Esophagus mucosa (tissue), 1 donor: ENCODE measurements around the gene TFB2M. TPM values are rescaled to one million over a fixed set of nuclear protein-coding genes. Genes with fewer than 3 reads are reported as not detected.
A peak's percentile ranks its signal among the peaks of the same experiment; 100 is the strongest.
"Not testable (repeated sequence)": the region's sequence is repeated elsewhere in the genome, so short reads cannot be mapped to it uniquely, and the experiment has no call there.

Experiments used
- ATAC-seq: fragments of 200-7000 bp; cut with Tn5 transposase; one replicate; pipeline ENCODE4 v1.9.1; 2020
- total RNA-seq: library from RNA; stranded (reverse); gene quantifications from one replicate; pipeline ENCODE4 v1.2.4, GENCODE V29; 2023
- donor health status: DM: yes; HTN: yes; CAD: no.

The TFB2M gene
- total RNA-seq = 8.2 TPM

GRCh38 chr1:246566128-246566812 lies at the start of gene TFB2M, which contains the start of gene CNST:
TFB2M (minus strand) TSS chr1:246566261; CDS start chr1:246566138, 123 bp downstream.
CNST (plus strand) TSS chr1:246566456; CDS start chr1:246591563, 25,107 bp downstream.
- peak; percentile 99 for ATAC-seq

DNA sequence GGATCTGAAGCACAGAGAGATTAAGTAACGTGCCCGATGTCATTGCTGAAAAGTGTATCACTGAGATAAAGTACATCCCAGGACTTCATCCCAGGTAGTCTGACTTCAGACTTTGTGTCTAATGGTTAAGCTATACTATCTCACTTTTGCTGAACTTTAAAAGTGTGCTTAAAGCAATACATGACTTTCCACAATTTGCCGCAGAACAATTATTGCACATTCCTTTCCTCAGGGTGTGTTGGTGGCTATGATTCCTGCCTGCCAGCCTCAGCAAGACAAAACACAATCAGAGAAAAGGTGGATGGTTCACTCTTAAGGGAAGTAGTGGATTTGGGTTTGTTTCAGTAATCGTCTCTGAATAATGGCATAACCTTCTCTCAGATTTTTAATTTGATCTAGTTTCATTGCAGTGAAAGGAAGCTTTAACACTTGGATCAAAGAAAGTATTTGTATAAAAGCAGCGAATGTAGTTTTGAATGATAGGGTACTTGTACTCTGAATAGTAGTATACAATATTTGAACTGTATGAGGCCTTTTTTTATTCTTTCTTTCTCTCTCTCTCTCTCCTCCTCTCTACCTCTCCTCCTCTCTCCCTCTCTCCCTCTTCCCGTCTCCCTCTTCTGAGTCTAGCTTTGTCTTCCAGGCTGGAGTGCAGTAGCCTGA lies 47.2 kb upstream of the TFB2M start:
- no peak for ATAC-seq

GRCh38 chr1:246609632-246610031 lies 43.6 kb upstream of the TFB2M start:
- ATAC-seq = no peak

- ATAC-seq = peak; percentile 100
These were observed 42.7 kb upstream of the TFB2M start for GRCh38 chr1:246608616-246609376.

DNA sequence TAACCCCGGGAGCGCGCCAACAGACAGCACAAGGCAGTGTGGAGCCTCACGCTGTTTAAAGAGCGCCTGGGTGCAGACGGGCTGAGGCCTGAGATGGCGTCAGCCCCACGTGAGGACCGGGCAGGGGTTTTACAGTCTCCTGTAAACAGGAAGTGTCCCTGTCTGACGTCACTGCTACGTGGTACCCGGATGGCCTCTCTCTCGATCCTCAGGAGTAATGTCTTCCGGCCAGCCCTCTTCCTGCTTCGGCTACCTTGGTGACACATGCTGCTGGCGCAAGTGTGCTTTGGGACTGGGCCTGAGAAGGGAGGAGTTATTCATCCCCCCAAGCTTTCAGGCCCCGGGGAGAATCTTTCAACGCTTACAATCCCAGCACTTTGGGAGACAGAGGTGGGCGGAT lies 41.4 kb upstream of the TFB2M start:
- no peak for ATAC-seq

DNA sequence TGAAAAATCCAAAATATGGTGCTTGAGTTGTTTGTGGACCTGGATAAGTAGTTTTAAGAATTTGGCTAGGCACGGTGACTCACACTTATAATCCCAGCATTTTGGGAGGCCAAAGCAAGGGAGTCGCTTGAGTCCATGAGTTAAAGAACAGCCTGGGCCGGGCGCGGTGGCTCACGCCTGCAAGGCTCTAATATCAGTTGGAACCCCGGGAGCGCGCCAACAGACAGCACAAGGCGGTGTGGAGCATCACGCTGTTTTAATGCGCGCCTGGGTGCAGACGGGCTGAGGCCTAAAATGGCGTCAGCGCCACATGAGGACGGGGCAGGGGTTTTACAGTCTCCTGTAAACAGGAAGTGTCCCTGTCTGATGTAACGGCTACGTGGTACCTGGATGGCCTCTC lies 39.2 kb upstream of the TFB2M start:
- not testable (repeated sequence) for ATAC-seq

- no peak for ATAC-seq
These were observed 36.1 kb upstream of the TFB2M start for GRCh38 chr1:246602194-246602593.

- peak; percentile 67 for ATAC-seq
These were observed 34.5 kb upstream of the TFB2M start for GRCh38 chr1:246600579-246600978.

- ATAC-seq = no peak
These were observed 33.3 kb upstream of the TFB2M start for GRCh38 chr1:246599315-246599714.

GRCh38 chr1:246597971-246598370 lies 31.9 kb upstream of the TFB2M start:
- ATAC-seq = no peak

- peak; percentile 76 for ATAC-seq
These were observed 31.3 kb upstream of the TFB2M start for GRCh38 chr1:246597340-246597739.

- ATAC-seq = no peak
These were observed 29.1 kb upstream of the TFB2M start for GRCh38 chr1:246595146-246595545.

GRCh38 chr1:246592695-246593094 lies 26.6 kb upstream of the TFB2M start:
- no peak for ATAC-seq

DNA sequence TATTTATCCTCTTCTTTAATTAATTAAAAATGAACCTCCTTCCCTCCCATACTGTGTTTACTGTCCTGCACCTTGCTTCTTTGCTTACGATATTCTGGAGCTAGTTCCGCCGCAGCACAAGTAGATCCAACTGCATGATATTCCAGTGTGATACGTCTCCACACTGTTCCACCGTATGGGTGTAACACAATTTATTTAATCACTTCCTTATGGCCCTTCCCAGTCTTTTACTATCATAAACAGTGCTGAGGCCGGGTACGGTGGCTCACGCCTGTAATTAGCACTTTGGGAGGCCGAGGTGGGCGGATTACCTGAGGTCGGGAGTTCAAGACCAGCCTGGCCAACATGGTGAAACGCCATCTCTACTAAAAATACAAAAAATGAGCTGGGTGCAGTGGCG lies 25.9 kb upstream of the TFB2M start:
- no peak for ATAC-seq

- ATAC-seq = no peak
These were observed 25.4 kb upstream of the TFB2M start for GRCh38 chr1:246591504-246591903.

- no peak for ATAC-seq
These were observed 25.0 kb upstream of the TFB2M start for GRCh38 chr1:246591047-246591446.

GRCh38 chr1:246589919-246590318 lies 23.9 kb upstream of the TFB2M start:
- not testable (repeated sequence) for ATAC-seq

GRCh38 chr1:246588159-246588721 lies 22.2 kb upstream of the TFB2M start:
- ATAC-seq = peak; percentile 88

- ATAC-seq = no peak
These were observed 21.5 kb upstream of the TFB2M start for GRCh38 chr1:246587606-246588005.

GRCh38 chr1:246587032-246587431 lies 21.0 kb upstream of the TFB2M start:
- ATAC-seq = no peak

GRCh38 chr1:246583448-246584185 lies 17.6 kb upstream of the TFB2M start:
- ATAC-seq = peak; percentile 58

DNA sequence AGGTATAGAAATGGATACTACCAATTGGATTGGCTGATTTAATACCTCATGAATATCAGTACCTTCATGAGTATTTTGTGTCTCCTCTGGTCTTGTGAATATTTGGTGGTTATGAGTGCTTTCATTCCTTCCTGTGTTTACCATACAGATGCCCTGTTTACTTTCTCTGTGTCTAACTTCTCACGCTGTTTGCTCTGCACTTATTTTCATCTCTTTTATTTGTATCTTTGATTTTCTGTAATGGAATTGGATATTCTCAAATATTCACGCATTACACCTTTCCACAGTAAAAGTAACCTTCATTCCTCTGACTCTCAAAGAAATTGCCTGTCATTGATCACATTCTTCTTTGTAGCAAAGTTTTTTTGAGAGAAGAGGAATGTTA lies 17.0 kb upstream of the TFB2M start:
- no peak for ATAC-seq
